ENCODE measurements around the gene DNPH1. TPM values are rescaled to one million over a fixed set of nuclear protein-coding genes. Genes with fewer than 3 reads are reported as not detected.

The DNPH1 gene
- total RNA-seq, 1 experiment from 2014 or later: 43.5 TPM

GRCh38 chr6:43246301-43247113 lies 17.2 kb upstream of the DNPH1 start:
- Histone ChIP-seq H3K79me2 (ENCODE audit: low read depth) (no peaks in the 10 kb centered on the region), H3K36me3 (ENCODE audit: low read depth) (no peaks in the 10 kb centered on the region), H2AFZ (peak overlapping the region; percentile 82; the same call in 1 of the 2 replicates), H4K20me1 (ENCODE audit: insufficient read depth) (no peaks in the 10 kb centered on the region), H3K4me2 (peak overlapping the region; percentile 84), H3K27me3 (ENCODE audit: insufficient read depth, low read depth) (peaks cover 34% of the 10 kb centered on the region), H3K9me3 (ENCODE audit: insufficient read depth, low read depth) (no peaks in the 10 kb centered on the region), H3K9me2 (ENCODE audit: insufficient read depth) (no peaks in the 10 kb centered on the region), H3K4me3 (peak overlapping the region; percentile 52), H3K4me1 (replicated peaks; ENCODE audit: insufficient read depth) (no peaks in the 10 kb centered on the region), H3F3A (ENCODE audit: insufficient read depth, low read depth) (no peaks in the 10 kb centered on the region; the same call in 1 of the 2 replicates), H3K27ac (no peak overlapping the region)
- POLR2A ChIA-PET (ENCODE audit: unreplicated experiment): interaction anchor here (0.6 kb wide), 1 partner anchor 17 kb away, joined by 3 read pairs; the partner anchor contains the start of gene DNPH1
- TF ChIP-seq CTCF (conservative IDR thresholded peaks at IDR 0.05) (no peak), EZH2 (IDR thresholded peaks at IDR 0.05; ENCODE audit: low read depth) (no peak)
- peak; percentile 68 to 70 for DNase-seq
- intact Hi-C loops (cut with micrococcal nuclease; ENCODE audit: unreplicated experiment): no loop called here
- no TSS peak for BruUV-seq (replicated peaks)
- CTCF ChIA-PET: no interaction called here

- no peaks in the 10 kb centered on the region for H3K4me1 ChIP-seq (replicated peaks; ENCODE audit: insufficient read depth)
- H3K4me3 ChIP-seq: no peak overlapping the region
- no TSS peak for BruUV-seq (replicated peaks)
- H3K4me2 ChIP-seq: no peak overlapping the region
- H2AFZ ChIP-seq: no peak overlapping the region
- intact Hi-C loops (cut with micrococcal nuclease; ENCODE audit: unreplicated experiment): no loop called here
- TF ChIP-seq EZH2 (IDR thresholded peaks at IDR 0.05; ENCODE audit: low read depth) (no peak), CTCF (conservative IDR thresholded peaks at IDR 0.05) (no peak)
- H3K36me3 ChIP-seq (ENCODE audit: low read depth): no peaks in the 10 kb centered on the region
- no peaks in the 10 kb centered on the region for H4K20me1 ChIP-seq (ENCODE audit: insufficient read depth)
- H3F3A ChIP-seq (ENCODE audit: insufficient read depth, low read depth): no peaks in the 10 kb centered on the region
- POLR2A ChIA-PET (ENCODE audit: unreplicated experiment): no interaction called here
- no peaks in the 10 kb centered on the region for H3K9me2 ChIP-seq (ENCODE audit: insufficient read depth)
- H3K27ac ChIP-seq: no peak overlapping the region
- H3K79me2 ChIP-seq (ENCODE audit: low read depth): no peaks in the 10 kb centered on the region
- peaks cover 50% of the 10 kb centered on the region for H3K27me3 ChIP-seq (ENCODE audit: insufficient read depth, low read depth)
- CTCF ChIA-PET: no interaction called here
- peaks cover 3% of the 10 kb centered on the region; the same call in 1 of the 2 replicates for H3K9me3 ChIP-seq (ENCODE audit: insufficient read depth, low read depth)
- DNase-seq: no peak
These were observed 14.5 kb upstream of the DNPH1 start for GRCh38 chr6:43243664-43244321.

GRCh38 chr6:43242908-43243663 lies 13.8 kb upstream of the DNPH1 start, which contains the start of gene TTBK1:
TSS of gene TTBK1 (plus strand) at chr6:43243481. CDS start at chr6:43246661, 3,180 bp downstream.
- H3K79me2 ChIP-seq (ENCODE audit: low read depth): no peaks in the 10 kb centered on the region
- H3K4me1 ChIP-seq (replicated peaks; ENCODE audit: insufficient read depth): no peaks in the 10 kb centered on the region
- CTCF ChIA-PET: no interaction called here
- H4K20me1 ChIP-seq (ENCODE audit: insufficient read depth): no peaks in the 10 kb centered on the region
- intact Hi-C loops (cut with micrococcal nuclease; ENCODE audit: unreplicated experiment): no loop called here
- no peaks in the 10 kb centered on the region for H3K36me3 ChIP-seq (ENCODE audit: low read depth)
- H3K9me3 ChIP-seq (ENCODE audit: insufficient read depth, low read depth): peaks cover 3% of the 10 kb centered on the region; the same call in 1 of the 2 replicates
- no peak within 1 kb of the TSS for H2AFZ ChIP-seq
- H3K27me3 ChIP-seq (ENCODE audit: insufficient read depth, low read depth): peaks cover 57% of the 10 kb centered on the region
- DNase-seq: no peak
- POLR2A ChIA-PET (ENCODE audit: unreplicated experiment): no interaction called here
- no peaks in the 10 kb centered on the region for H3K9me2 ChIP-seq (ENCODE audit: insufficient read depth)
- no TSS peak for BruUV-seq (replicated peaks)
- no peak within 1 kb of the TSS for H3K4me2 ChIP-seq
- no peaks in the 10 kb centered on the region for H3F3A ChIP-seq (ENCODE audit: insufficient read depth, low read depth)
- TF ChIP-seq EZH2 (IDR thresholded peaks at IDR 0.05; ENCODE audit: low read depth) (no peak), CTCF (conservative IDR thresholded peaks at IDR 0.05) (no peak)
- H3K4me3 ChIP-seq: no peak within 1 kb of the TSS
- no peak within 1 kb of the TSS for H3K27ac ChIP-seq

All from PC-9 (cell line).